GM12874 (cell line): ENCODE results near the gene MRPS24.

ENCODE experiments used
- TF ChIP-seq, protein P1 (sequence below): IDR thresholded peaks from 2 replicates; pipeline ENCODE4 v1.5.1; 2011; ENCODE audit warnings: low read depth, mild to moderate bottlenecking, control low read depth, low read length, moderate library complexity; ENCODE audit not compliant: insufficient read depth

The MRPS24 gene

DNA sequence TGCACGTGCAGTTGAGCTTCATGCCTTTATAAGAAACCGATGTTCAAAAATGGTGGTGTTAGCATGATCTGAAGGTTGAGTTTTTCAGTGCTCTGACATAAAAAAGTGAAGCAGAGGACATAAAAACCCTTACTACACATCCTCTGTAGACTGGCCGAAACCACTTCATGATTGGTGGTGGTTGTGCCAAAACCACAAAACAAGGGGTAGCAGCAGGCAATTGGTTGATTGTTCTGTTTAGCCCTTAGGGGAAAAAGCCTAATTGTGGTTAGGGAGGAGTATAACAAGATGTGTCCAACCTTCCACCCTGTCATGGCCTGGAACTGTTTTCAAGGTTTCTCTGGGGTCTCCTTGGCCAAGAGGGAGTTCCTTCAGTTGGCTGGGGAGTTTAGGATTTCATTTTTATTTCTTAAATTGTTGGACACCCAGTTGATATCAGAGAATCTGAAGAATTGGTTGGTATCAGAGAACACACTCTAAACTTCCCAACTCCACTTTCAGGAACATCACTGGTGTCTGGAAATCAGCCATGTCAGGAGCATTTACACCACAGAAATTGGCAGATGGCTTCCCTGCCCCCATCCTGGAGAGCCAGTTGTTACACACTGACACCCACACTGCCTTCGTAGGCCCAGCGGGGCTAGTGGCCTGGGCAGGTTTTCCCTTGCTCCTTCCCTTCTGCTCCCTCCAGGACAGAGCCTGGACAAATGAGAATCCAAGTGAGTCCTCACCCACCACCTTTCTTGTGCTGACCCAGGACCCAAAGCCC lies 18.8 kb downstream of the MRPS24 start:
- TF ChIP-seq, protein P1, sequence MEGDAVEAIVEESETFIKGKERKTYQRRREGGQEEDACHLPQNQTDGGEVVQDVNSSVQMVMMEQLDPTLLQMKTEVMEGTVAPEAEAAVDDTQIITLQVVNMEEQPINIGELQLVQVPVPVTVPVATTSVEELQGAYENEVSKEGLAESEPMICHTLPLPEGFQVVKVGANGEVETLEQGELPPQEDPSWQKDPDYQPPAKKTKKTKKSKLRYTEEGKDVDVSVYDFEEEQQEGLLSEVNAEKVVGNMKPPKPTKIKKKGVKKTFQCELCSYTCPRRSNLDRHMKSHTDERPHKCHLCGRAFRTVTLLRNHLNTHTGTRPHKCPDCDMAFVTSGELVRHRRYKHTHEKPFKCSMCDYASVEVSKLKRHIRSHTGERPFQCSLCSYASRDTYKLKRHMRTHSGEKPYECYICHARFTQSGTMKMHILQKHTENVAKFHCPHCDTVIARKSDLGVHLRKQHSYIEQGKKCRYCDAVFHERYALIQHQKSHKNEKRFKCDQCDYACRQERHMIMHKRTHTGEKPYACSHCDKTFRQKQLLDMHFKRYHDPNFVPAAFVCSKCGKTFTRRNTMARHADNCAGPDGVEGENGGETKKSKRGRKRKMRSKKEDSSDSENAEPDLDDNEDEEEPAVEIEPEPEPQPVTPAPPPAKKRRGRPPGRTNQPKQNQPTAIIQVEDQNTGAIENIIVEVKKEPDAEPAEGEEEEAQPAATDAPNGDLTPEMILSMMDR, result no peak

DNA sequence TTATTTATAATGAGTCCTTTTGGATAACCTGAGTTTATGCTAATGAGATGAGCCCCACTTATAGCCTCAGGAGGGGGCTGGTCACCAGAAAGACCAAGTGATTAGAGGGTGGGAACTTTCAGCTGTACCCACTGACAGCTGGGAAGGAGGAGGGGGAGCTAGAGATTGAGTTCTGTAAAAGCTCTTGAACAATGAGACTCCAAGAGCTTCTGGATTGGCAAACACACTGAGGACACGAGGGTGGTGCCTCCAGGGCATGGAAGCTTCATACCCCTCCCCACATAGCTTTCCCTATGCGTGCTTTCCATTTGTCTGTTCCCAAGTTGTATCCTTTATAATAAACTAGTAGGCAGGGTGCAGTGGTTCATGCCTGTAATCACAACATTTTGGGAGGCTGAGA lies 20.3 kb downstream of the MRPS24 start:
- TF ChIP-seq, protein P1, result no peak

DNA sequence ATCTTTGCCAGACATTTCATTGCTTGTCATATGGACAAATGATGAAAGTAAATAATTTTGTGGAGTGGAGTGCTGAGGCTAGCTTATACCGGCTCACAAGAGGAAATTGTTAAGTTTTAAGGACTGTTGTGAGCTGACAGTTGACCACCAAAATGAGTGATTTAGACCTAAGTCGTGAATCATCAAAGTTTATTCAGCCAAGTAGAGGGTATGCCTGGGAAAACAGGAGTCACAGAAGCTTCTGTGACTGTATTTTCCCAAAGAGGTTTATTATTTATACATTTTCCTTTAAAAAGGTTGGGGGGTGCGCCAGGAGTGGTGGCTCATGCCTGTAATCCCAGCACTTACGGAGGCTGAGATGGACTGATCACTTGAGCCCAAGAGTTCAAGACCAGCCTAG lies 21.8 kb downstream of the MRPS24 start:
- TF ChIP-seq, protein P1, result no peak

DNA sequence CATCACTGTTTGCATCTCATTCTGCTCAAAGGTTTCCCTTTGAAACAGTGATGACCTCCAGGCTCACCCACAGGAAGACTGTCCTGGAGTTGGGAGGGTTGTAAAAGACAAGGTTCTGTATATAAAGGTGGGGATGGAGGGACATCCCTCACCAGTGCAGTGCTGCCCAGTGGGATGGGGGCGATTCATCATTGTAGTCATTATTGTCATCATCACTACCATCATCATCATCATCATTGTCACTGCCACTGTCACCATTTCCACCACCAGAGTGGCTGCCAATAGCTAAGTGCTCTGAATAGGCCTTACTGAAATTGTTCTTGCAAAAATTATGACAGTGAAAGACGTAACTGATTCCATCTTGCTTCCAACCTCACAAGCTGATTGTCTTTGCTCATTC lies 24.7 kb downstream of the MRPS24 start:
- TF ChIP-seq, protein P1, result no peak

DNA sequence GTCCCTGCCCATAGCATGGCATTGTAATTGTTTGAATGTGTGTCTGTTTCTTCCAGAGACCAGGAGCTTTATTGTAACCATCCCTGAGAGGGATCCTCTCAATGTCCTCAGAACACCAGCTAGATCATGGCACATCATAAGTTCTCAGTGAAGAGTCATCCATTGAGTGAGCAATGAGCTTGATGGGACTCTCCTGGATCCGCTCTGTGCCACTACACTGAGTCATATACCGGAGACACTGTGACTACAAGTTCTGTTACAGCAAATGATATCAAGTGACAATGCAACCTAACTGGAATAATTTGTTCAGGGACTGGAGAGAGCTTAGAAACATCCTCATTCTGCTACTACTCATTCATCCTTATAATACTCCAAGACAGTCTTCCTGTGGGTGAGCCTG lies 25.1 kb downstream of the MRPS24 start:
- TF ChIP-seq, protein P1, result no peak

DNA sequence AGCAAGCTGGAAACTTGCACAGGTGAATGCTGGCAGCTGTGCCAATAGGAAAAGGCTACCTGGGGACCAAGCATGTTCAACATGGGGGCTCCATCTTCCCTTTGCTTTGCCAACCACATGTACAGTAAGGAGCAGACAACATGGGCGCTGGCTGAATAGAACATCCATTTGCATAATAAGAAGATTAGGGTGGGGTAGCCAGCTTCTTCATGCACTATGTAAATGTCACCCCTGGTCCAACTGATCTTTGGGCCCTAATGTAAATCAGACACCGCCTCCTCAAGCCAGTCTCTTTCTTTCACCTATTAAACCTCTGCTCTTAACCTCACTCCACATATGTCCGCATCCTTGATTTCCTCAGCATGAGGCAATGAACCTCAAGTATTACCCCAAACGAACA lies 26.0 kb downstream of the MRPS24 start:
- TF ChIP-seq, protein P1, result no peak

DNA sequence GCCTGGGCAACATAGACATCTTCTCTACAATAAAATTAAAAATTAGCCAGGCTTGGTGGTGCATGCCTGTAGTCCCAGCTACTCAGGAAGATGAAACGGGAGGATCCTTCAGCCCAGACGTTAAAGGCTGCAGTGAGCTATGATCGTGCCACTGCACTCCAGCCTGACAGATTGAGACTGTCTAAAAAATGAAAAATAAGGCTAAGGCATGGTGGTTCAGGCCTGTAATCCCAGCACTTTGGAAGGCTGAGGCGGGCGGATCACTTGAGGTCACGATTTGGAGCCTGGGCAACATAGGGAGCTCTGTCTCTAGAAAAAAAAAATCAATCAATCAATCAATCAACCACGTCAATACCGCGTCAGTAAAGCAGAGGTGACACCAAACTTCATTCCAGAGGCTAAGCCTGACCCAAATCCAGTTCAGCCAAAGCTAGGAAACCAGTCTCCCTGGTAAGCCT lies 31.1 kb downstream of the MRPS24 start:
- TF ChIP-seq, protein P1, result no peak
